GM12872 (cell line): Measurements from ENCODE around the gene OGA.

Experiments used
- CTCF ChIP-seq: IDR thresholded peaks from 3 replicates; pipeline ENCODE4 v1.5.1; 2011; ENCODE audit warnings: low read depth, mild to moderate bottlenecking, low read length, moderate library complexity; ENCODE audit not compliant: insufficient read depth

OGA gene

GRCh38 chr10:101776161-101776817, 42.0 kb downstream of the OGA start:
- TF ChIP-seq CTCF, result no peak

GRCh38 chr10:101775273-101776160, 42.7 kb downstream of the OGA start, which contains the start of gene FGF8:
TSS of gene FGF8 (minus strand) at chr10:101776114. CDS start at chr10:101775900, 214 bp downstream.
- TF ChIP-seq CTCF, result no peak

- TF ChIP-seq CTCF, result no peak
Measured at GRCh38 chr10:101774589-101775272, 43.5 kb downstream of the OGA start.

- no peak for TF ChIP-seq CTCF
Measured at GRCh38 chr10:101773923-101774588, 44.2 kb downstream of the OGA start.

- TF ChIP-seq CTCF, result no peak
Measured at GRCh38 chr10:101772895-101773761, 45.1 kb downstream of the OGA start.

GRCh38 chr10:101772017-101772894, 46.0 kb downstream of the OGA start:
- TF ChIP-seq CTCF, result no peak
